Endothelial cell of umbilical vein (primary cell): Measurements from ENCODE around the gene ELOVL5.

ENCODE experiments used
- EZH2 ChIP-seq: IDR thresholded peaks from 2 replicates; pipeline ENCODE4 v1.6.1; 2012; ENCODE audit warnings: borderline replicate concordance, low read depth, mild to moderate bottlenecking, moderate library complexity, low read length, inconsistent platforms; ENCODE audit not compliant: severe bottlenecking
- GATA2 ChIP-seq: IDR thresholded peaks from 2 replicates; pipeline ENCODE4 v1.7.0; 2011; ENCODE audit warnings: low read depth, mild to moderate bottlenecking, moderate library complexity, mixed read lengths, low read length; ENCODE audit not compliant: insufficient read length, insufficient read depth
- POLR2A ChIP-seq: IDR thresholded peaks from 2 replicates; pipeline ENCODE4 v1.6.1; 2012; ENCODE audit warnings: low read depth, mild to moderate bottlenecking, control low read depth, low read length
- POLR2AphosphoS5 ChIP-seq: IDR thresholded peaks from 2 replicates; pipeline ENCODE4 v1.6.1; 2012; ENCODE audit warnings: low read depth, mild to moderate bottlenecking, control low read depth, low read length, moderate library complexity; ENCODE audit not compliant: insufficient read depth
- TF ChIP-seq, protein P1 (sequence below), 2 donors: IDR thresholded peaks; 1 replicate in 1 of 2; 2 replicates in 1 of 2; pipeline ENCODE4 v1.5.1; 2011; ENCODE audit warnings: low read length in 2 of 2, mild to moderate bottlenecking in 2 of 2, moderate library complexity in 2 of 2, control low read depth in 1 of 2, inconsistent platforms in 1 of 2, low read depth in 1 of 2; ENCODE audit not compliant: insufficient read depth in 1 of 2; ENCODE audit errors: extremely low read depth in 1 of 2
- TF ChIP-seq, protein P2 (sequence below): IDR thresholded peaks from 2 replicates; pipeline ENCODE4 v1.6.1; 2011; ENCODE audit not compliant: insufficient read depth, insufficient read length

- TF ChIP-seq, protein P1, sequence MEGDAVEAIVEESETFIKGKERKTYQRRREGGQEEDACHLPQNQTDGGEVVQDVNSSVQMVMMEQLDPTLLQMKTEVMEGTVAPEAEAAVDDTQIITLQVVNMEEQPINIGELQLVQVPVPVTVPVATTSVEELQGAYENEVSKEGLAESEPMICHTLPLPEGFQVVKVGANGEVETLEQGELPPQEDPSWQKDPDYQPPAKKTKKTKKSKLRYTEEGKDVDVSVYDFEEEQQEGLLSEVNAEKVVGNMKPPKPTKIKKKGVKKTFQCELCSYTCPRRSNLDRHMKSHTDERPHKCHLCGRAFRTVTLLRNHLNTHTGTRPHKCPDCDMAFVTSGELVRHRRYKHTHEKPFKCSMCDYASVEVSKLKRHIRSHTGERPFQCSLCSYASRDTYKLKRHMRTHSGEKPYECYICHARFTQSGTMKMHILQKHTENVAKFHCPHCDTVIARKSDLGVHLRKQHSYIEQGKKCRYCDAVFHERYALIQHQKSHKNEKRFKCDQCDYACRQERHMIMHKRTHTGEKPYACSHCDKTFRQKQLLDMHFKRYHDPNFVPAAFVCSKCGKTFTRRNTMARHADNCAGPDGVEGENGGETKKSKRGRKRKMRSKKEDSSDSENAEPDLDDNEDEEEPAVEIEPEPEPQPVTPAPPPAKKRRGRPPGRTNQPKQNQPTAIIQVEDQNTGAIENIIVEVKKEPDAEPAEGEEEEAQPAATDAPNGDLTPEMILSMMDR (IDR thresholded peaks at IDR 0.05; ENCODE audit: extremely low read depth in 1 of 2, insufficient read depth in 1 of 2, low read depth in 1 of 2, low read length in 2 of 2), result no peak
- TF ChIP-seq POLR2A (no peak), POLR2AphosphoS5 (no peak), GATA2 (no peak), EZH2 (no peak)
- TF ChIP-seq, protein P2, sequence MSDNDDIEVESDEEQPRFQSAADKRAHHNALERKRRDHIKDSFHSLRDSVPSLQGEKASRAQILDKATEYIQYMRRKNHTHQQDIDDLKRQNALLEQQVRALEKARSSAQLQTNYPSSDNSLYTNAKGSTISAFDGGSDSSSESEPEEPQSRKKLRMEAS, result no peak
Measured at GRCh38 chr6:53357576-53358360, 9.0 kb upstream of the ELOVL5 start.
